Daoy (cell line): Measurements from ENCODE around the gene OR13C4. TPM values are rescaled to one million over a fixed set of nuclear protein-coding genes. Genes with fewer than 3 reads are reported as not detected.
"Not testable (repeated sequence)": the region's sequence is repeated elsewhere in the genome, so short reads cannot be mapped to it uniquely, and the experiment has no call there.

Experiments used
- DNase-seq: peaks from one replicate; pipeline ENCODE4 v3.0.0-alpha.2; 2015; ENCODE audit warnings: low read depth
- total RNA-seq: library from RNA; depleted of rRNA; stranded (reverse); fragments of >200 nt; shearing (Covaris generic); gene quantifications from 2 replicates; pipeline ENCODE4 v1.2.3, GENCODE V29; 2014; rRNA removed

The OR13C4 gene
- not detected in 2 replicates for total RNA-seq

- DNase-seq = no peak
Measured at GRCh38 chr9:104527109-104527508, at the start of gene OR13C4. TSS of gene OR13C4 (minus strand) at chr9:104527209. CDS start at chr9:104527209, 0 bp downstream.

- DNase-seq = no peak
Measured at GRCh38 chr9:104575456-104575855, 48.4 kb upstream of the OR13C4 start.

- DNase-seq = no peak
Measured at GRCh38 chr9:104572612-104573011, 45.6 kb upstream of the OR13C4 start.

GRCh38 chr9:104568868-104569267, 41.9 kb upstream of the OR13C4 start, which contains the start of gene OR13C8:
TSS of gene OR13C8 (plus strand) at chr9:104569168. CDS start at chr9:104569168, 0 bp downstream.
- no peak for DNase-seq

- no peak for DNase-seq
Measured at GRCh38 chr9:104564358-104564757, 37.3 kb upstream of the OR13C4 start.

- peak; percentile 7 for DNase-seq
Measured at GRCh38 chr9:104556830-104557634, 30.0 kb upstream of the OR13C4 start.

GRCh38 chr9:104555521-104555920, 28.5 kb upstream of the OR13C4 start:
- DNase-seq = no peak

- DNase-seq = peak; percentile 3
Measured at GRCh38 chr9:104553261-104553660, 26.3 kb upstream of the OR13C4 start.

GRCh38 chr9:104544644-104545043, 17.6 kb upstream of the OR13C4 start:
- DNase-seq = no peak

- DNase-seq = no peak
Measured at GRCh38 chr9:104539275-104539674, 12.3 kb upstream of the OR13C4 start.

- no peak for DNase-seq
Measured at GRCh38 chr9:104536756-104537155, 9.7 kb upstream of the OR13C4 start, which contains the start of gene OR13C3. TSS of gene OR13C3 (minus strand) at chr9:104536856. CDS start at chr9:104536723, 133 bp downstream.

GRCh38 chr9:104520241-104520640, 6.8 kb downstream of the OR13C4 start:
- DNase-seq = not testable (repeated sequence)

- DNase-seq = no peak
Measured at GRCh38 chr9:104514901-104515300, 12.1 kb downstream of the OR13C4 start.

- no peak for DNase-seq
Measured at GRCh38 chr9:104506565-104506964, 20.4 kb downstream of the OR13C4 start.

- no peak for DNase-seq
Measured at GRCh38 chr9:104503963-104504362, 23.0 kb downstream of the OR13C4 start, which contains the start of gene OR13F1. TSS of gene OR13F1 (plus strand) at chr9:104504263. CDS start at chr9:104504263, 0 bp downstream.

- no peak for DNase-seq
Measured at GRCh38 chr9:104503440-104503839, 23.6 kb downstream of the OR13C4 start.

GRCh38 chr9:104494808-104495207, 32.2 kb downstream of the OR13C4 start:
- no peak for DNase-seq

GRCh38 chr9:104485014-104485413, 42.0 kb downstream of the OR13C4 start:
- no peak for DNase-seq

GRCh38 chr9:104482921-104483570, 44.0 kb downstream of the OR13C4 start:
- DNase-seq = no peak
